Nephron progenitor cell (in vitro differentiated cells): ENCODE results near the gene RADIL.

Source experiments
- DNase-seq: peaks from one replicate; pipeline ENCODE4 v3.0.0; 2021
- H3K27ac Mint-ChIP-seq: 2 replicates; pipeline ENCODE4 v1.8.0; 2021; ENCODE audit warnings: mild to moderate bottlenecking, moderate library complexity, mixed read lengths
- H3K27me3 Mint-ChIP-seq: 2 replicates; pipeline ENCODE4 v1.8.0; 2021; ENCODE audit warnings: mild to moderate bottlenecking, low read depth, mixed read lengths; ENCODE audit not compliant: poor library complexity
- H3K36me3 Mint-ChIP-seq: 2 replicates; pipeline ENCODE4 v1.8.0; 2021; ENCODE audit warnings: low read depth, mixed read lengths
- H3K4me1 Mint-ChIP-seq: 2 replicates; pipeline ENCODE4 v1.8.0; 2021; ENCODE audit warnings: mixed read lengths
- H3K4me3 Mint-ChIP-seq: 2 replicates; pipeline ENCODE4 v1.8.0; 2021; ENCODE audit warnings: mild to moderate bottlenecking, moderate library complexity, mixed read lengths
- H3K9me3 Mint-ChIP-seq: 2 replicates; pipeline ENCODE4 v1.8.0; 2021; ENCODE audit warnings: mild to moderate bottlenecking, moderate library complexity, mixed read lengths
- CTCF ChIP-seq: fragments of 200-600 bp; sonication (generic); IDR thresholded peaks from 2 replicates; pipeline ENCODE4 v1.5.0; 2021; ENCODE audit warnings: antibody characterized with exemption

The RADIL gene

GRCh38 chr7:4749798-4750197, 133.7 kb downstream of the RADIL start:
- Mint-ChIP-seq H3K9me3 (no peaks in the 10 kb centered on the region), H3K27me3 (peaks cover 2% of the 10 kb centered on the region), H3K4me3 (no peak overlapping the region), H3K27ac (no peak overlapping the region), H3K4me1 (peaks cover 43% of the 10 kb centered on the region), H3K36me3 (peaks cover 37% of the 10 kb centered on the region)
- DNase-seq: no peak
- no peak for TF ChIP-seq CTCF

DNA sequence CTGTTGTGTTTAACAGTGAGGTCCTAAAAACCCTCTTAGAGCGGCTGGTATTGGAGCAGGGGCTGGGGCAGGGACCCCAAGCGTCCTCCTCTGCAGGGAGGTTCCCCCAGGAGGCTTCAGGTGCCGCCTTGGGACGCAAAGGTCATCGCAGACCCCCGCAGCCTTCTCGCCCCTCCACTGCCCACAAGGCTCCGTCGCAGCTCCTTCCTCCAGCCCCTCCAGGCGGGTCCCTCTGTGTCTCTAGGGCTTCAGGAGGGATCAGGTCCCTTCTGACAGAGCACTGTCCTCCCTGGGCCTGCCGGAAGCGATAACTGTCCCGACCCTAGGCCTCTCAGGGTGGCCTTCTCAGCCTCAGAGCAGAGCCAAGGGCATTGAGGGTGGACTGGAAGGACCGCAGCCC, 134.2 kb downstream of the RADIL start:
- no peak for DNase-seq
- Mint-ChIP-seq H3K9me3 (no peaks in the 10 kb centered on the region), H3K4me3 (no peak overlapping the region), H3K36me3 (peaks cover 34% of the 10 kb centered on the region), H3K4me1 (peaks cover 47% of the 10 kb centered on the region), H3K27me3 (peaks cover 2% of the 10 kb centered on the region), H3K27ac (peak overlapping the region; percentile 76)
- TF ChIP-seq CTCF: no peak
